Suprapubic skin (tissue), 4 donors: ENCODE measurements around the gene RPN2.

Experiments
- EP300 ChIP-seq: sonication (generic); formaldehyde crosslinking; IDR thresholded peaks from one replicate; pipeline ENCODE4 v1.6.1; 2017; ENCODE audit warnings: antibody characterized with exemption
- POLR2A ChIP-seq, 2 donors: fragments of 450-650 bp; IDR thresholded peaks; one replicate each; pipeline ENCODE4 v1.6.1; 2017; ENCODE audit warnings: antibody characterized with exemption in 2 of 2, mild to moderate bottlenecking in 2 of 2, moderate library complexity in 2 of 2
- POLR2AphosphoS5 ChIP-seq, 3 donors: sonication (generic); formaldehyde crosslinking; IDR thresholded peaks; one replicate each; pipeline ENCODE4 v1.6.1; 2017; ENCODE audit warnings: antibody characterized with exemption in 3 of 3
- TF ChIP-seq, protein P1 (sequence below), 2 donors: fragments of 200-600 bp in 1 of 2; fragments of 450-650 bp in 1 of 2; sonication (generic) in 1 of 2; IDR thresholded peaks; one replicate each; pipeline ENCODE4 v1.5.1; 2016 to 2019; ENCODE audit warnings: antibody characterized with exemption in 2 of 2, mild to moderate bottlenecking in 1 of 2, moderate library complexity in 1 of 2

DNA sequence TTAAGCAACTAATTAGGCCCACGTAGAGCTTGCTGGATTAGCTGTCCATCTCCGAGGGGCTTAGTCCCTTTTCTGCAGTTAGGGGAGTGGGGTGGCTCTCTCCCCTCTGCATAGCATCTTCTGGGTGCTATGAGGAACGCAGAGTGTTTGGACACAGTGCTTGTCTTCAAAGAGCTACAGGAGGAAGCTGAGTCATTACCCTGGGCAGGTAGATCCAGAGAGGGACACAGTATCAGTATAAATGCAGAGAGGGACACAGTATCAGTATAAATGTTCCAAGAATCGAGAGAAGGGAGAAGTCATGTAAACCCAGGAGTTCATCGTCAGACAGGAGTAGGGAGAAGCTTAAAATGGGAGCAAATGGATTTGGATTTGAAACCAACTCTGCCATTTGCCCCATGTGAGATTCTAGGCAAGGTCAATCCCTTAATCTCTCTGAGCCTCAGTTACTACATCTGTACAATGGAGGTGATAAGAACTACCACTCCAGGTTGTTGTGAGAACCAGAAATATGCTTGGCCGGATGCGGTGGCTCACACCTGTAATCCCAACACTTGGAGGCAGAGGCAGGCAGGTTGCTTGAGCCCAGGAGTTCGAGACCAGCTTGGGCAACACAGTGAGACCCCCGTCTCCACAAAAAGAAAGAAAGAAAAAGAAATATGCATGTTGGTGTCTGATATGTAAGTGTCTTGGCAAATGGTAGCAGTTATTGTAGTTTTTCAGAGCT, 88.0 kb downstream of the RPN2 start:
- no peak for TF ChIP-seq EP300
- TF ChIP-seq POLR2AphosphoS5 (IDR thresholded peaks at IDR 0.05): no peak
- TF ChIP-seq, protein P1, sequence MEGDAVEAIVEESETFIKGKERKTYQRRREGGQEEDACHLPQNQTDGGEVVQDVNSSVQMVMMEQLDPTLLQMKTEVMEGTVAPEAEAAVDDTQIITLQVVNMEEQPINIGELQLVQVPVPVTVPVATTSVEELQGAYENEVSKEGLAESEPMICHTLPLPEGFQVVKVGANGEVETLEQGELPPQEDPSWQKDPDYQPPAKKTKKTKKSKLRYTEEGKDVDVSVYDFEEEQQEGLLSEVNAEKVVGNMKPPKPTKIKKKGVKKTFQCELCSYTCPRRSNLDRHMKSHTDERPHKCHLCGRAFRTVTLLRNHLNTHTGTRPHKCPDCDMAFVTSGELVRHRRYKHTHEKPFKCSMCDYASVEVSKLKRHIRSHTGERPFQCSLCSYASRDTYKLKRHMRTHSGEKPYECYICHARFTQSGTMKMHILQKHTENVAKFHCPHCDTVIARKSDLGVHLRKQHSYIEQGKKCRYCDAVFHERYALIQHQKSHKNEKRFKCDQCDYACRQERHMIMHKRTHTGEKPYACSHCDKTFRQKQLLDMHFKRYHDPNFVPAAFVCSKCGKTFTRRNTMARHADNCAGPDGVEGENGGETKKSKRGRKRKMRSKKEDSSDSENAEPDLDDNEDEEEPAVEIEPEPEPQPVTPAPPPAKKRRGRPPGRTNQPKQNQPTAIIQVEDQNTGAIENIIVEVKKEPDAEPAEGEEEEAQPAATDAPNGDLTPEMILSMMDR (IDR thresholded peaks at IDR 0.05): no peak
- TF ChIP-seq POLR2A (IDR thresholded peaks at IDR 0.05): no peak
